Myocyte (in vitro differentiated cells): Measurements from ENCODE around the gene UGT3A1. TPM values are rescaled to one million over a fixed set of nuclear protein-coding genes. Genes with fewer than 3 reads are reported as not detected.

Experiments used
- DNase-seq: peaks from one replicate; pipeline ENCODE4 v3.0.0-alpha.2; 2012; ENCODE audit warnings: low read depth
- total RNA-seq: library from RNA; depleted of rRNA; stranded (reverse); fragments of >200 nt; gene quantifications from 2 replicates; pipeline ENCODE4 v1.2.3, GENCODE V29; 2014

UGT3A1 gene
- total RNA-seq, 1 donor from 2014 or later: not detected

DNA sequence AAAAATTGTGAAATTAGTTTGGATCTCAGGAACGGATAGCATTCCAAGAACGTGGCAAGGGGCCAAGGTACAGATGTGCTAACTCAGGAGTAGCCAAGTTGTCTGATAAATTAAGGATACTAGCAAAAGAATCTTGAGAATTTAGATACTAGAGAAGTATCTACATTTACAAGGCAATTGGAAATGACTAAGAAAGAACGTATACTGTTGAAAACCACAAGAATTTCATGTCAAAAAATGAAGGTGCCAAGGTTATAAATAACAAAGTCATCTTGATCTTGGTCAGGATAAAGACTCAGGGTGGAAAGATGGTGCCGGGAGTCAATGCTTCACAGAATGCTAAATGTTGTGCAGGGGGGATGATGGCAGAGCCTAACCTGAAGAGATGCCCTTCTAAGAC lies 72.0 kb downstream of the UGT3A1 start:
- DNase-seq: peak; percentile 38

DNA sequence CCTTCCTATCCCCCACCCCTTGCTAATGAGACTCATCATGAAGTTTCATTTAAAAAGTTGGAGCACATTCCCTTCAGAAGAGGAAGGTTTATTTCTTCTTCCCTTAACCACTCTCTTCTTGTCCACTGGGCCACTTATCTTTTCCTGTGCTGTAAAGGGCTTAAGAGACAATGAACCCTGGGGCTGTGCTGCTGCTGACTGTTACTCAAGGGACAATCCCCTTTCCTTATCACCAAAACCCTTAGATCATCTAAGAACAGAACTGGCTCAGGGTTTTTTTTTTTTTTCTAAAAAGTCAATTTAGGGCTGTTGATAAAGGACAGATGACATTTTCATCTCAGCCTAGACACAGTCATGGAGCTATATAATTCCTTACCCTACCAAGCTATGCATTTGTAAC lies 82.4 kb downstream of the UGT3A1 start:
- DNase-seq: no peak

DNA sequence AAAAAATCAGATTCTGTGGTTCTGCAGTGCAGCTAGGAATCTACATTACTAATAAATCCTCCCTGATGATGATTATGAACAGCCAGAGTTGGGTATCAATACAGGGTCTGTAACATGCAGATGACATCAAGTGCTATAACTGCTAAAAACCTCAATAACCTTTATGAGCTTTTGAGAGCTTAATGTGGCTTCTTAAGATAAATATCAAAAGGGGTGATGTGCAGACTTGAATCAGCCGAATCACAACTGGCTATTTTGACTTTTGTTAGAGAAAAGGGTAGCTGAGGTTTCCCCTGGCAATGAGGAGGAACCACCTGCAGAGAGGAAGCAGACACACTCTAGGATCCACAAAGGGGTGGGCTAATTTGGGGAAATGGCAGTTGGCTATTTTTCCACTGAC lies 83.0 kb downstream of the UGT3A1 start:
- DNase-seq: no peak

DNA sequence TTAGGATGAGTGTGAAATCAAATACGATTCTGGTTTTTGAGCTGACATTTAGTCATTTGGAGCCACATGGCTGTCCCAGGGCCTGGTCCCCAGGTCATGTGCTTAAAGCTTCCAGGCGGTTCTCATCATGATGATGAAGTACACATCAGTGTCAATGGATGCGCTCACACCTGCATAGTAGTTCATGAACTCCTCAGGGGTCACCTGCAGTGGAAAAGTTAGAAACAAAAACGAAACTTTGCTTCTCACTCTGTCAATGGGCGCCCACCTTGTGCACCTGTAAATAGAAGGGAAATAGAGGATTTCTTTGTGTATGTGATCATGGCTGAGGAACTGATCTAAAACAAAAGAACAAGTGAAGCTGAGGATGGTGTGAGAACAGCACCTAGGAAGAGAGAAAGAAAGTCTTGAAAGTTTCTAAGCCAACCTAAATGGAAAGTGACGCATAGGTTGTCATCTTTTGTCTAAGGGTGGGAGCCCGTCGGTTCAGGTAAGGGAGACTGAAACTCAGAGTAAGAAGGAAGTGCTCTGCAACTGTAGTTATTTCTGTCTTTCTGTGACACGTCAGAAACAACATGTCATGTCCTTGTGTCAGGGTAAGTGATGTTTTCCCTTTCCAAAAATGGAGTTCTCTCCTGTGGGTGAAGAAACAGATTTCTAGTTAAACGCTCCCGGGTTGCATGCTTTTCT lies 86.6 kb downstream of the UGT3A1 start:
- no peak for DNase-seq

DNA sequence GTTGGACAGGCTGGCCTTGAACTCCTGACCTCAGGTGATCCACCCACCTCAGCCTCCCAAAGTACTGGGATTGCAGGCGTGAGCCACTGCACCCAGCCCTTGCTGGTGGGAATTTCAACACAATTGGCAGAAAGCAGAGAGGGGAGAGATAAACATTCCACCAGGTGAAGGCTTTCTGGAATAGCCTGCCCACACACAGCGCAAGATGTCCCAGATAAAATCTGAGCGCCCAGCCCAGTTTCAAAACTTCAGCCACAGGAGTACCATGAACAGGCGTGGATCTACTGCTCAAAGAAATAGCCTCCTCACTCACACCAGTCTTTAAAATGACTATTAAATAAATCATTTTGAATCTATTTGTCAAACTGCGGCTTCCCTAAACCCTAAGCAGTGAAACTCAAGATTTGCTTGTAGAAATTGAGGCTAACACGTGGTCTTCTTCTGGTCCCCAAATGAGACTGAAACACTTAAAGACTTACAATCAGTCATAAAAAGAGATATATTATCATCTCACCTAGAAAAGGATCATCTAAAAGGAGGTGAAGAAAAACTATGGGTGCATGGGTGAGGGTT lies 87.5 kb downstream of the UGT3A1 start:
- no peak for DNase-seq

DNA sequence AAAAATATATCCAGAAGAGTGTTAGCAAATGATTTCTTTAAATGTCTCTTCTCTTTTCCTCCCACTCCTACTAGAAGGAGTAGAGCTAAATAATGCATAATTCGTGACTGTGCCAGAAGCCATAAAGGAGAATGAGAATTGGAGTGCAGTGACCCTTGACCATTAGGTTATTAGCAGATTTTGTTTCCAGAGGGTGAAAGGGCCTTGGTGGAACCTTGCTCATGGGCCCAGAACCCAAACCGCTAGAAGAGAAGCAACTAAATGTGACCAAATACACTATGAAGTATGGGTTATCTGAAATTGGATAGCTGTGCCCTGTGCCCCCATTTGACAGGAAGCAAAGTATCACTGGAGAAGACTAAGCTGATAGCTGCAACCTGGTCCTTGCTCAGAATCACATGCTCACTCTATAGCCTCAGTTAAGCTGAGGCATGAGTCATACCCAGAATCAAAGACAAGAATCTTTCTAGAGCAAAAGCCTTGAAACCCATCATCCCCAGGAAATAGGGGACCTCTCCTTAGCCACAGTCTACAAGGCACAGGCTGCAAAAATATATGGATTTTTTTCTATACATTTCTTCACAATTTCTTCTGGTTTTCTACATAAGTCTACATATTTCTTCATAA lies 89.0 kb downstream of the UGT3A1 start:
- DNase-seq: no peak

Other genes with a start within 250 kb of the UGT3A1 start
- 0.29 and 2.9 TPM in 2 replicates for gene IL7R, start 134.5 kb downstream of the UGT3A1 start, total RNA-seq
- not detected in 2 replicates for gene CAPSL, start 52.8 kb downstream of the UGT3A1 start, total RNA-seq
- not detected in 2 replicates for gene UGT3A2, start 75.5 kb upstream of the UGT3A1 start, total RNA-seq
- 47.3 and 61.7 TPM in 2 replicates for gene LMBRD2, start 160.5 kb upstream of the UGT3A1 start, total RNA-seq
- gene SKP2, start 160.7 kb upstream of the UGT3A1 start, total RNA-seq: 34.4 and 56.2 TPM in 2 replicates